C4-2B (cell line): ENCODE data around the gene EMILIN1.

Source experiments
- CTCF ChIP-seq: fragments of 450-650 bp; conservative IDR thresholded peaks from 2 replicates; pipeline ENCODE4 v1.5.1; 2017; ENCODE audit warnings: mild to moderate bottlenecking
- ZFX ChIP-seq: fragments of 450-650 bp; IDR thresholded peaks from 2 replicates; pipeline ENCODE4 v1.6.1; 2017

- no peak for TF ChIP-seq CTCF
- no peak for TF ChIP-seq ZFX
Measured at GRCh38 chr2:27088634-27089033, 10.2 kb downstream of the EMILIN1 start.
